ENCODE data around the gene CHRNB2. TPM values are rescaled to one million over a fixed set of nuclear protein-coding genes. Genes with fewer than 3 reads are reported as not detected.

Gene CHRNB2
- total and polyA plus RNA-seq, 2 of the 8 experiments (the other 6 are each of a cell fraction or from before 2014, with no cell fraction given), result 3.1 to 4.1 TPM

- peak; percentile 68 to 72; a peak in 1 of 4 replicates for TF ChIP-seq SIN3A (conservative IDR thresholded peaks at IDR 0.05 in 1 of 2, IDR thresholded peaks at IDR 0.05 in 1 of 2; ENCODE audit: low read depth in 1 of 2, low read length in 2 of 2)
- no peak for TF ChIP-seq SIX5 (IDR thresholded peaks at IDR 0.05; ENCODE audit: low read depth, low read length)
- no peak for TF ChIP-seq TEAD4 (IDR thresholded peaks at IDR 0.05; ENCODE audit: low read depth, low read length)
- TF ChIP-seq RXRA (IDR thresholded peaks at IDR 0.05; ENCODE audit: insufficient read depth, low read depth, low read length), result no peak
- no peak for TF ChIP-seq NANOG (IDR thresholded peaks at IDR 0.05; ENCODE audit: insufficient read depth, low read depth, low read length, poor library complexity, severe bottlenecking)
- TF ChIP-seq HDAC2 (IDR thresholded peaks at IDR 0.05; ENCODE audit: borderline replicate concordance in 1 of 2, low read depth in 2 of 2, low read length in 2 of 2), result peak in 1 of 2 experiments; percentile 100; a peak in 3 of 4 replicates
- TF ChIP-seq EGR1 (IDR thresholded peaks at IDR 0.05; ENCODE audit: borderline replicate concordance, low read depth, low read length), result no peak
- TF ChIP-seq BRCA1 (IDR thresholded peaks at IDR 0.05; ENCODE audit: low read depth, low read length), result peak; percentile 33; the same call in 1 of the 2 replicates
- TF ChIP-seq JUN (IDR thresholded peaks at IDR 0.05; ENCODE audit: low read depth, low read length), result no peak
- TF ChIP-seq SP4 (IDR thresholded peaks at IDR 0.05; ENCODE audit: low read length), result peak; percentile 97
- TF ChIP-seq TAF7 (optimal IDR thresholded peaks at IDR 0.05; ENCODE audit: borderline replicate concordance, low read depth, low read length), result no peak
- no peak for TF ChIP-seq RAD21 (IDR thresholded peaks at IDR 0.05 in 1 of 2, conservative IDR thresholded peaks at IDR 0.05 in 1 of 2; ENCODE audit: low read depth in 2 of 2, low read length in 2 of 2)
- TF ChIP-seq POU5F1 (IDR thresholded peaks at IDR 0.05; ENCODE audit: low read depth, low read length), result no peak
- TF ChIP-seq POLR2AphosphoS5 (IDR thresholded peaks at IDR 0.05; ENCODE audit: low read depth, low read length), result no peak; the same call in 1 of the 2 replicates
- no peak for TF ChIP-seq SP2 (IDR thresholded peaks at IDR 0.05; ENCODE audit: low read length)
- TF ChIP-seq, protein P1, sequence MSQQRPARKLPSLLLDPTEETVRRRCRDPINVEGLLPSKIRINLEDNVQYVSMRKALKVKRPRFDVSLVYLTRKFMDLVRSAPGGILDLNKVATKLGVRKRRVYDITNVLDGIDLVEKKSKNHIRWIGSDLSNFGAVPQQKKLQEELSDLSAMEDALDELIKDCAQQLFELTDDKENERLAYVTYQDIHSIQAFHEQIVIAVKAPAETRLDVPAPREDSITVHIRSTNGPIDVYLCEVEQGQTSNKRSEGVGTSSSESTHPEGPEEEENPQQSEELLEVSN (IDR thresholded peaks at IDR 0.05), result peak; percentile 99
- peak; percentile 32 for TF ChIP-seq ASH2L (IDR thresholded peaks at IDR 0.05; ENCODE audit: low read length)
- no peak for TF ChIP-seq CHD1 (IDR thresholded peaks at IDR 0.05; ENCODE audit: low read depth, low read length)
- TF ChIP-seq CTBP2 (IDR thresholded peaks at IDR 0.05; ENCODE audit: borderline replicate concordance, insufficient read depth, insufficient read length, low read length), result no peak
- no peak; the same call in 1 of the 2 replicates for TF ChIP-seq BACH1 (IDR thresholded peaks at IDR 0.05; ENCODE audit: low read length)
- no peak for TF ChIP-seq KDM5A (IDR thresholded peaks at IDR 0.05; ENCODE audit: low read length)
- no peak for TF ChIP-seq JUND (IDR thresholded peaks at IDR 0.05; ENCODE audit: low read length)
- TF ChIP-seq TCF12 (IDR thresholded peaks at IDR 0.05; ENCODE audit: low read depth, low read length), result no peak
- TF ChIP-seq RFX5 (IDR thresholded peaks at IDR 0.05; ENCODE audit: borderline replicate concordance, low read depth, low read length), result no peak
These were observed 8.7 kb upstream of the CHRNB2 start (continued) for GRCh38 chr1:154558720-154559465.

Data from H1 (cell line).